ENCODE data around the gene ZCWPW1.
"Not testable (repeated sequence)": the region's sequence is repeated elsewhere in the genome, so short reads cannot be mapped to it uniquely, and the experiment has no call there.

Gene ZCWPW1

GRCh38 chr7:100400041-100400440, 28.5 kb downstream of the ZCWPW1 start:
- DNase-seq (ENCODE audit: low read depth in 3 of 3), result no peak

GRCh38 chr7:100398239-100398638, 30.3 kb downstream of the ZCWPW1 start:
- no peak for DNase-seq (ENCODE audit: low read depth in 3 of 3)

GRCh38 chr7:100397315-100398081, 31.0 kb downstream of the ZCWPW1 start:
- DNase-seq (ENCODE audit: low read depth in 3 of 3), result no peak

- peak; percentile 24 to 47 (median 42) for DNase-seq (ENCODE audit: low read depth in 3 of 3)
These were observed 32.0 kb downstream of the ZCWPW1 start for GRCh38 chr7:100396421-100396982.

GRCh38 chr7:100394077-100394476, 34.4 kb downstream of the ZCWPW1 start:
- DNase-seq (ENCODE audit: low read depth in 3 of 3), result no peak

- DNase-seq (ENCODE audit: low read depth in 3 of 3), result no peak
These were observed 35.1 kb downstream of the ZCWPW1 start for GRCh38 chr7:100393233-100393905.

- no peak for DNase-seq (ENCODE audit: low read depth in 3 of 3)
These were observed 38.1 kb downstream of the ZCWPW1 start for GRCh38 chr7:100390286-100391009.

GRCh38 chr7:100389437-100390088, 38.9 kb downstream of the ZCWPW1 start:
- DNase-seq (ENCODE audit: low read depth in 3 of 3), result no peak

GRCh38 chr7:100387695-100388094, 40.8 kb downstream of the ZCWPW1 start:
- DNase-seq (ENCODE audit: low read depth in 3 of 3), result no peak

GRCh38 chr7:100386940-100387339, 41.6 kb downstream of the ZCWPW1 start:
- no peak for DNase-seq (ENCODE audit: low read depth in 3 of 3)

- DNase-seq (ENCODE audit: low read depth in 3 of 3), result no peak
These were observed 43.7 kb downstream of the ZCWPW1 start for GRCh38 chr7:100384628-100385294.

GRCh38 chr7:100382234-100382853, 46.2 kb downstream of the ZCWPW1 start:
- not testable (repeated sequence) for DNase-seq (ENCODE audit: low read depth in 3 of 3)

GRCh38 chr7:100381531-100382233, 46.8 kb downstream of the ZCWPW1 start:
- DNase-seq (ENCODE audit: low read depth in 3 of 3), result not testable (repeated sequence)

- no peak for DNase-seq (ENCODE audit: low read depth in 3 of 3)
These were observed 48.3 kb downstream of the ZCWPW1 start for GRCh38 chr7:100380196-100380595.

GRCh38 chr7:100378114-100378755, 50.3 kb downstream of the ZCWPW1 start:
- no peak for DNase-seq (ENCODE audit: low read depth in 3 of 3)

GRCh38 chr7:100376066-100376465, 52.4 kb downstream of the ZCWPW1 start:
- DNase-seq (ENCODE audit: low read depth in 3 of 3), result no peak

- no peak for DNase-seq (ENCODE audit: low read depth in 3 of 3)
These were observed 53.9 kb downstream of the ZCWPW1 start for GRCh38 chr7:100374601-100375000.

GRCh38 chr7:100373870-100374598, 54.5 kb downstream of the ZCWPW1 start:
- not testable (repeated sequence) for DNase-seq (ENCODE audit: low read depth in 3 of 3)
